ENCODE results near the gene ABCF3. TPM values are rescaled to one million over a fixed set of nuclear protein-coding genes. Genes with fewer than 3 reads are reported as not detected.
A peak's percentile ranks its signal among the peaks of the same experiment; 100 is the strongest.

Gene ABCF3
- total and polyA plus RNA-seq, 4 donors = 28.1 to 59.2 (median 33.7) TPM

- peak; percentile 97 for DNase-seq (ENCODE audit: low spot score)
These were observed 11.1 kb upstream of the ABCF3 start, which contains the start of gene AP2M1 for GRCh38 chr3:184174646-184175492. Gene AP2M1 (plus strand): TSS chr3:184174855. CDS start chr3:184176994, 2,139 bp downstream.

More at GRCh38 chr3:184174646-184175492, 11.1 kb upstream of the ABCF3 start, which contains the start of gene AP2M1:
- Histone ChIP-seq H3K27ac (ENCODE audit: low read depth in 1 of 2, low read length in 2 of 2) (peak within 1 kb of the TSS; percentile 94 to 95), H3K9ac (ENCODE audit: low read depth in 1 of 2, low read length in 2 of 2) (peak within 1 kb of the TSS; percentile 88 to 91), H3K27me3 (ENCODE audit: control insufficient read depth in 4 of 4, insufficient read depth in 4 of 4, low read length in 3 of 4) (no peaks in the 10 kb centered on the region), H3K9me3 (ENCODE audit: control insufficient read depth in 4 of 4, low read length in 3 of 4) (no peaks in the 10 kb centered on the region), H3K4me1 (ENCODE audit: control insufficient read depth in 4 of 4, insufficient read depth in 4 of 4, low read length in 3 of 4) (peaks cover 6 to 29% (median 19%) of the 10 kb centered on the region in 4 donors), H3K4me3 (ENCODE audit: low read depth in 1 of 3, low read length in 3 of 3) (peak within 1 kb of the TSS; percentile 79 to 96 (median 92)), H3K36me3 (ENCODE audit: control insufficient read depth in 4 of 4, insufficient read depth in 3 of 4, low read depth in 1 of 4, low read length in 3 of 4) (peaks cover 10 to 38% (median 21%) of the 10 kb centered on the region in 4 donors)
- peak; percentile 97 to 99 for TF ChIP-seq EGR1 (IDR thresholded peaks at IDR 0.05; ENCODE audit: low read depth in 2 of 2)
- peak in 1 of 2 donors; percentile 23 for TF ChIP-seq RAD21 (IDR thresholded peaks at IDR 0.05)
- TF ChIP-seq SP1 (IDR thresholded peaks at IDR 0.05) = peak; percentile 83
- peak; percentile 78 for TF ChIP-seq YY1 (IDR thresholded peaks at IDR 0.05)
- TF ChIP-seq FOXA2 (IDR thresholded peaks at IDR 0.05) = peak; percentile 23
- TF ChIP-seq GABPA (IDR thresholded peaks at IDR 0.05 in 1 of 2, conservative IDR thresholded peaks at IDR 0.05 in 1 of 2) = peak in 1 of 2 donors; percentile 82
- no peak for TF ChIP-seq HNF4G (IDR thresholded peaks at IDR 0.05)
- TF ChIP-seq RXRA (IDR thresholded peaks at IDR 0.05) = peak in 1 of 2 donors; percentile 34
- TF ChIP-seq, protein P1, sequence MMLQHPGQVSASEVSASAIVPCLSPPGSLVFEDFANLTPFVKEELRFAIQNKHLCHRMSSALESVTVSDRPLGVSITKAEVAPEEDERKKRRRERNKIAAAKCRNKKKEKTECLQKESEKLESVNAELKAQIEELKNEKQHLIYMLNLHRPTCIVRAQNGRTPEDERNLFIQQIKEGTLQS (IDR thresholded peaks at IDR 0.05) = no peak
- peak; percentile 94 for TF ChIP-seq ZBTB33 (IDR thresholded peaks at IDR 0.05)
- TF ChIP-seq MAX (IDR thresholded peaks at IDR 0.05) = peak; percentile 63
- peak; percentile 65 for TF ChIP-seq REST (IDR thresholded peaks at IDR 0.05)
- no peak for TF ChIP-seq CTCF (IDR thresholded peaks at IDR 0.05; ENCODE audit: low read depth, low read length, missing input control)
- WGBS = under 1% methylated on average over 73 of the region's 73 CpGs
